ENCODE results near the gene VPREB3.

- no peak for TF ChIP-seq POLR2AphosphoS5 (IDR thresholded peaks at IDR 0.05)
- TF ChIP-seq CTCF (IDR thresholded peaks at IDR 0.05) = no peak
- TF ChIP-seq POLR2A (IDR thresholded peaks at IDR 0.05) = no peak
Measured at GRCh38 chr22:23775779-23776375, 21.7 kb upstream of the VPREB3 start.
